ENCODE results near the gene OLFML2A.

Gene OLFML2A

GRCh38 chr9:124790301-124790700 is 13.4 kb downstream of the OLFML2A start:
- DNase-seq (ENCODE audit: low read depth in 2 of 2) = no peak
- TF ChIP-seq CTCF (IDR thresholded peaks at IDR 0.05; ENCODE audit: low read depth, low read length) = no peak
- H3K4me3 ChIP-seq (replicated peaks in 1 of 2; ENCODE audit: low read depth in 2 of 2, low read length in 2 of 2) = no peak overlapping the region

- no peak for DNase-seq (ENCODE audit: low read depth in 2 of 2)
- no peak for TF ChIP-seq CTCF (IDR thresholded peaks at IDR 0.05; ENCODE audit: low read depth, low read length)
- no peak overlapping the region for H3K4me3 ChIP-seq (replicated peaks in 1 of 2; ENCODE audit: low read depth in 2 of 2, low read length in 2 of 2)
Observed at GRCh38 chr9:124790801-124791505, 14.0 kb downstream of the OLFML2A start.

GRCh38 chr9:124792257-124793014 is 15.5 kb downstream of the OLFML2A start:
- TF ChIP-seq CTCF (IDR thresholded peaks at IDR 0.05; ENCODE audit: low read depth, low read length) = no peak
- DNase-seq (ENCODE audit: low read depth in 2 of 2) = no peak
- H3K4me3 ChIP-seq (replicated peaks in 1 of 2; ENCODE audit: low read depth in 2 of 2, low read length in 2 of 2) = no peak overlapping the region

GRCh38 chr9:124793015-124793541 is 16.1 kb downstream of the OLFML2A start:
- no peak overlapping the region for H3K4me3 ChIP-seq (replicated peaks in 1 of 2; ENCODE audit: low read depth in 2 of 2, low read length in 2 of 2)
- no peak for TF ChIP-seq CTCF (IDR thresholded peaks at IDR 0.05; ENCODE audit: low read depth, low read length)
- peak; percentile 45 to 85 for DNase-seq (ENCODE audit: low read depth in 2 of 2)

- no peak for DNase-seq (ENCODE audit: low read depth in 2 of 2)
- no peak for TF ChIP-seq CTCF (IDR thresholded peaks at IDR 0.05; ENCODE audit: low read depth, low read length)
- no peak overlapping the region for H3K4me3 ChIP-seq (replicated peaks in 1 of 2; ENCODE audit: low read depth in 2 of 2, low read length in 2 of 2)
Observed at GRCh38 chr9:124794902-124795491, 18.1 kb downstream of the OLFML2A start.

- no peak for TF ChIP-seq CTCF (IDR thresholded peaks at IDR 0.05; ENCODE audit: low read depth, low read length)
- DNase-seq (ENCODE audit: low read depth in 2 of 2) = peak; percentile 29 to 54
- no peak overlapping the region for H3K4me3 ChIP-seq (replicated peaks in 1 of 2; ENCODE audit: low read depth in 2 of 2, low read length in 2 of 2)
Observed at GRCh38 chr9:124795881-124796431, 19.0 kb downstream of the OLFML2A start.

Measured in cardiac fibroblast (primary cell).